Activated CD8-positive, alpha-beta memory T cell treated with anti-CD3 and anti-CD28 coated beads for 36 hours (primary cell): ENCODE measurements around the gene BAZ2B. TPM values are rescaled to one million over a fixed set of nuclear protein-coding genes. Genes with fewer than 3 reads are reported as not detected.

ENCODE experiments used
- CTCF ChIA-PET: fragments of 350-600 bp; sonication (Branson Sonifier 250); formaldehyde crosslinking; loops from one replicate; lab custom pipeline; 2021; ENCODE audit warnings: antibody characterized with exemption; lab: Charles Lee
- POLR2A ChIA-PET: fragments of 350-600 bp; sonication (Branson Sonifier 250); formaldehyde crosslinking; loops from one replicate; lab custom pipeline; 2021; ENCODE audit warnings: antibody characterized with exemption; lab: Charles Lee
- total RNA-seq, 2 experiments: library from RNA; stranded (reverse); gene quantifications; one replicate each; pipeline ENCODE4 v1.2.3, GENCODE V29; 2021

Gene BAZ2B
- total RNA-seq, 2 experiments from 2014 or later = 10.1 to 10.2 TPM

GRCh38 chr2:159586034-159586433, 30.3 kb downstream of the BAZ2B start:
- ChIA-PET POLR2A (no interaction called here), CTCF (no interaction called here)

GRCh38 chr2:159585622-159586021, 30.7 kb downstream of the BAZ2B start:
- CTCF ChIA-PET = no interaction called here
- POLR2A ChIA-PET = no interaction called here

GRCh38 chr2:159584796-159585195, 31.6 kb downstream of the BAZ2B start:
- ChIA-PET POLR2A (no interaction called here), CTCF (no interaction called here)

- ChIA-PET POLR2A (no interaction called here), CTCF (no interaction called here)
Measured at GRCh38 chr2:159573846-159574606, 42.3 kb downstream of the BAZ2B start.

- ChIA-PET POLR2A (no interaction called here), CTCF (no interaction called here)
Measured at GRCh38 chr2:159573294-159573693, 43.1 kb downstream of the BAZ2B start.

- CTCF ChIA-PET = no interaction called here
Measured at GRCh38 chr2:159572459-159572858, 43.9 kb downstream of the BAZ2B start.

GRCh38 chr2:159571540-159572260, 44.6 kb downstream of the BAZ2B start:
- ChIA-PET CTCF (no interaction called here), POLR2A (no interaction called here)

More at GRCh38 chr2:159572459-159572858, 43.9 kb downstream of the BAZ2B start:
- POLR2A ChIA-PET = no interaction called here

- CTCF ChIA-PET = no interaction called here
- POLR2A ChIA-PET = no interaction called here
Measured at GRCh38 chr2:159564081-159564480, 52.3 kb downstream of the BAZ2B start.

- POLR2A ChIA-PET = no interaction called here
- CTCF ChIA-PET = interaction anchor here (0.6 kb wide), 1 partner anchor 185 kb away, joined by 4 read pairs; no protein-coding TSS in a partner anchor
Measured at GRCh38 chr2:159562248-159562647, 54.1 kb downstream of the BAZ2B start.

- POLR2A ChIA-PET = no interaction called here
- CTCF ChIA-PET = no interaction called here
Measured at GRCh38 chr2:159561786-159562185, 54.6 kb downstream of the BAZ2B start.

- ChIA-PET CTCF (no interaction called here), POLR2A (no interaction called here)
Measured at GRCh38 chr2:159561242-159561641, 55.1 kb downstream of the BAZ2B start.

- ChIA-PET POLR2A (no interaction called here), CTCF (no interaction called here)
Measured at GRCh38 chr2:159559034-159559433, 57.3 kb downstream of the BAZ2B start.

GRCh38 chr2:159558479-159558878, 57.9 kb downstream of the BAZ2B start:
- POLR2A ChIA-PET = no interaction called here
- CTCF ChIA-PET = no interaction called here

GRCh38 chr2:159557437-159558034, 58.8 kb downstream of the BAZ2B start:
- ChIA-PET CTCF (no interaction called here), POLR2A (no interaction called here)

GRCh38 chr2:159555651-159556392, 60.5 kb downstream of the BAZ2B start:
- CTCF ChIA-PET = no interaction called here

GRCh38 chr2:159553727-159554126, 62.6 kb downstream of the BAZ2B start:
- CTCF ChIA-PET = no interaction called here

More at GRCh38 chr2:159555651-159556392, 60.5 kb downstream of the BAZ2B start:
- POLR2A ChIA-PET = no interaction called here

GRCh38 chr2:159551806-159552205, 64.5 kb downstream of the BAZ2B start:
- POLR2A ChIA-PET = no interaction called here
- CTCF ChIA-PET = no interaction called here

More at GRCh38 chr2:159553727-159554126, 62.6 kb downstream of the BAZ2B start:
- POLR2A ChIA-PET = no interaction called here

- POLR2A ChIA-PET = no interaction called here
- CTCF ChIA-PET = no interaction called here
Measured at GRCh38 chr2:159550231-159550630, 66.1 kb downstream of the BAZ2B start.

- POLR2A ChIA-PET = no interaction called here
- CTCF ChIA-PET = no interaction called here
Measured at GRCh38 chr2:159549234-159549633, 67.1 kb downstream of the BAZ2B start.
